ENCODE results near the gene IFNL1.
"Not testable (repeated sequence)": the region's sequence is repeated elsewhere in the genome, so short reads cannot be mapped to it uniquely, and the experiment has no call there.

Gene IFNL1

DNA sequence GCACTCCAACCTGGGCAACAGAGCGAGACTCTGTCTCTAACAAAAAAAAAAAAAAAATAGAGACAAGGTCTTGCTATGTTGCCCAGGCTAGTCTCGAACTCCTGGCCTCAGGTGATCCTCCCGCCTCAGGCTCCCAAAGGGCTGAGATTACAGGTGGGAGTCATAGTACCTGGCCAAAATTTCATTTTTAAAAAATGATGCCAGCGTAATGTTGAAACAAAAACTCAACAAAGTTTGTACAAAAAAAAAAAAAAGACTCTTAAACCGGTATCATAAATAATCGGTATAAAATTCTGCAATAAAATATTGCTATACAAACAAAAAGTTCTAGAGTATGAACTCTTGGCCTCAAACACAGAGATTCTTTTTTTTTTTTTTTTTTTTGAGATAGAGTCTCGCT lies 36.1 kb downstream of the IFNL1 start:
- DNase-seq (ENCODE audit: low read depth in 2 of 2) = no peak

GRCh38 chr19:39332738-39333137 lies 36.5 kb downstream of the IFNL1 start:
- not testable (repeated sequence) for DNase-seq (ENCODE audit: low read depth in 2 of 2)

GRCh38 chr19:39333507-39333906 lies 37.3 kb downstream of the IFNL1 start:
- no peak for DNase-seq (ENCODE audit: low read depth in 2 of 2)

DNA sequence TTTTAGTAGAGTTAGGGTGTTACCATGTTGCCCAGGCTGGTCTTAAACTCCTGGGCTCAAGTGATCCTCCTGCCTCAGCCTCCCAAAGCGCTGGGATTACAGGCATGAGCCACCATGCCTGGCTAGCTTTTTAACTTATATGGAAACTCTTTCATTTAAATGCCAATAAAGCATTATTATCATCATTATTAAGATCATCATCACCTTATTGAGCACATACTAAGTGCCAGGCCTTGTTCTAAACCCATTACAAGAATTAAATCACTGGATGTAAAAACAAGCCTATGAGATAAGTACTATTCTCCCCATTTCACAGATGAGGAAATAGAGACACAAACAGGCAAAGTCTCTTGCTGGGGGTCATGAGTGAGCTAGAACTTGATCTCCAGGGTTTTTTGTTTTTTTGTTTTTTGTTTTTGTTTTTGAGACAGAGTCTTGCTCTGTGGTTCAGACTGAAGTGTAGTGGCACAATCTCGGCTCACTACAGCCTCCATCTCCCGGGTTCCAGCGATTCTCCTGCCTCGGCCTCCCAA lies 38.3 kb downstream of the IFNL1 start:
- no peak for DNase-seq (ENCODE audit: low read depth in 2 of 2)

DNA sequence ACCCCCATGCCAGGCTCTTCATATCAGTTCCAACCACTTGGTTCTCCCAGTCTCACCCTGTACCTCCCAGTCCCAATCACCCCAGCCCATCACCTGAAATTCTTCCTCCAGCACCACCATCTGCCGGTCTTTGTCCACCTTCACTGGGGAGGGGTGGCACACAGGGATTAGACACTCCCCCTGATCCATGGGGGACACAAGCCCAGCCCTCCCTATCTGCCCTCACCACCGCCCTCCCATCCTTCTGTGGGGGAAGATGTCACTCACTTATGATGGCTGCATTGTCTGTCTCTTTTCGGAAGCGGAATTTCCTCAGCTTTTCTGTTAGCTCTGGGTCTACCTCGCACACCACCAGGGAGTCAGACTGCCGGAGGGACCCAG lies 39.0 kb downstream of the IFNL1 start:
- DNase-seq (ENCODE audit: low read depth in 2 of 2) = peak in 1 of 2 experiments; percentile 33

- no peak for DNase-seq (ENCODE audit: low read depth in 2 of 2)
Observed at GRCh38 chr19:39336483-39336882, 40.3 kb downstream of the IFNL1 start.

DNA sequence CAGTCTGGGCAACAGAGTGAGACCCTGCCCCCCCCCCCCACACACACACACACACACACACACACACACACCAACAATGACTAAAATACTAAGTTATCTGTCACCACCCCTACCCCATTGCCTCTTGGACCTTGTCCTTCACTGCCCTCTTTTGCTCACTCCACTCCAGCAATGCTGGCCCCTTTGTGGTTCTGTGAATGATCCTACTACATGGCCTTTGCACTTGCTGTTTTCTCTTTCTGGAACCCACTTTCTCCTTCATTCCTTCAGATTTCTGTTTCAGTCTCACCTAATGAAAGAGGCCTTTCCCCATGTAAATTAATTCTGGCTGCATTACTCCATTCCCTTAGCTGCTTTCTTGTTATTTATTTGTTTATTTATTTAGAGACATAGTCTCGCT lies 43.5 kb downstream of the IFNL1 start:
- DNase-seq (ENCODE audit: low read depth in 2 of 2) = no peak

DNA sequence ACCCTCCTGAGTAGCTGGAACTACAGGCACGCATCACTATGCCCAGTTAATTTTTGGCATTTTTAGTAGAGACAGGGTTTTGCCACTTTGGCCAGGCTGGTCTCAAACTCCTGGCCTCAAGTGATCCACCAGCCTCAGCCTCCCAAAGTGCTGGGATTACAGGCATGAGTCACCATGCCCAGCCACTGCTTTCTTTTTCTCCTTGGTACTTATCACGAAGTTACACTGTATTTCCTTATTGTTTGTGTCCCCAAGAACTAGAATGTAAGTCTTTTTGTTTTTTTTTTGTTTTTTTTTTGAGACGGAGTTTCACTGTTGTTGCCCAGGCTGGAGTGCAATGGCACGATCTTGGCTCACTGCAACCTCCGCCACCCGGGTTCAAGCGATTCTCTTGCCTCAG lies 43.9 kb downstream of the IFNL1 start:
- not testable (repeated sequence) for DNase-seq (ENCODE audit: low read depth in 2 of 2)

- no peak for DNase-seq (ENCODE audit: low read depth in 2 of 2)
Observed at GRCh38 chr19:39341129-39341718, 45.0 kb downstream of the IFNL1 start.

GRCh38 chr19:39341719-39342604 lies 45.8 kb downstream of the IFNL1 start, which contains the start of gene SAMD4B:
SAMD4B (plus strand) TSS chr19:39342421; CDS start chr19:39356894, 14,473 bp downstream.
- DNase-seq (ENCODE audit: low read depth in 2 of 2) = peak; percentile 98

- DNase-seq (ENCODE audit: low read depth in 2 of 2) = no peak
Observed at GRCh38 chr19:39342647-39343305, 46.6 kb downstream of the IFNL1 start.

DNA sequence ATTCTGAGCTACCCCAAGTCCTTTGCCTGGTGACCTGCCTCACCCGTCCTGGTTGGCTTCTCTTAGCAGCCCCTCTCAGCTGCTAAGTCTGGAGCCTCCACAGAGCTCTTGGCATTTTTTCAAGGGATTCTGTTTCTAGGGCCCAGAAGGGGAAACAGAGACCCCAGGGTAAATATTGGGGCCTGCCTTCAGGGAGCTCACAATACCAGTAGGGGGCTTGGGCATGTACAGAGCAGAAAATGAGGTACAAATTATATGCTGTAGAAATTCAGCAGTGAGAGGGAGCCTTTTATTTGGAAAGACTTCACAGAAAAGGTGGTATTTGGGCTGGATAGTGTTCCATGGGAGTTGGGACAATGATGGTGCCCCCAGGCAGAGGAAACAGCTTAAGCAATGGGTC lies 49.7 kb downstream of the IFNL1 start:
- DNase-seq (ENCODE audit: low read depth in 2 of 2) = no peak

GRCh38 chr19:39347332-39348164 lies 51.3 kb downstream of the IFNL1 start:
- no peak for DNase-seq (ENCODE audit: low read depth in 2 of 2)
